H1 (cell line): Measurements from ENCODE around the gene FCRL4. TPM values are rescaled to one million over a fixed set of nuclear protein-coding genes. Genes with fewer than 3 reads are reported as not detected.

Experiments used
- CTCF ChIA-PET: fragments of 300-600 bp; sonication (Branson Sonifier 250); formaldehyde crosslinking; loops from one replicate; lab custom pipeline; 2021; ENCODE audit not compliant: partially characterized antibody; lab: Charles Lee
- POLR2A ChIA-PET: fragments of 300-600 bp; sonication (Branson Sonifier 250); formaldehyde crosslinking; loops from one replicate; lab custom pipeline; 2021; ENCODE audit warnings: inconsistent platforms; ENCODE audit not compliant: partially characterized antibody; lab: Charles Lee
- DNase-seq, 2 experiments: peaks; one replicate each; pipeline versions ENCODE4 v3.0.0 to v3.0.0-alpha.2; 2010 to 2022; ENCODE audit warnings: low spot score in 2 of 2, low read depth in 1 of 2, mixed read lengths in 1 of 2
- FAIRE-seq: peaks from 2 replicates; lab custom pipeline; 2011; peaks lifted over from hg19 to GRCh38; lab: Jason Lieb, UNC
- H2AFZ ChIP-seq: 2 replicates; pipeline ENCODE4 v1.8.1; 2012; ENCODE audit warnings: low read length, inconsistent platforms
- H2AK5ac ChIP-seq: 2 replicates; pipeline ENCODE4 v1.6.1; 2013; ENCODE audit warnings: low read depth, low read length
- H2BK120ac ChIP-seq: replicated peaks from 2 replicates; pipeline ENCODE3; 2013; ENCODE audit warnings: low read depth, low read length, inconsistent platforms
- H2BK12ac ChIP-seq: 2 replicates; pipeline ENCODE4 v1.6.1; 2013; ENCODE audit warnings: low read depth, low read length
- H2BK15ac ChIP-seq: 2 replicates; pipeline ENCODE4 v1.6.1; 2013; ENCODE audit warnings: low read length
- H2BK20ac ChIP-seq: 2 replicates; pipeline ENCODE4 v1.6.1; 2013; ENCODE audit warnings: low read length
- H2BK5ac ChIP-seq: 2 replicates; pipeline ENCODE4 v1.6.1; 2013; ENCODE audit warnings: low read depth, low read length
- H3K14ac ChIP-seq: 2 replicates; pipeline ENCODE4 v1.6.1; 2013; ENCODE audit warnings: inconsistent platforms; ENCODE audit not compliant: insufficient read length
- H3K18ac ChIP-seq: 2 replicates; pipeline ENCODE4 v1.6.1; 2013; ENCODE audit warnings: low read length; ENCODE audit errors: extremely low read depth
- H3K23ac ChIP-seq: 2 replicates; pipeline ENCODE4 v1.6.1; 2013; ENCODE audit warnings: inconsistent platforms; ENCODE audit not compliant: insufficient read length
- H3K23me2 ChIP-seq: 2 replicates; pipeline ENCODE4 v1.6.1; 2013; ENCODE audit warnings: low read depth, low read length
- H3K27ac ChIP-seq: 2 replicates; pipeline ENCODE4 v1.6.1; 2011; ENCODE audit warnings: low read depth, low read length, inconsistent platforms
- H3K27me3 ChIP-seq, 4 experiments: replicated peaks in 1 of 4; 1 replicate in 1 of 4; 2 replicates in 3 of 4; pipeline versions ENCODE4 v1.6.1 to v1.8.1; 2011 to 2013; ENCODE audit warnings: low read length in 3 of 4, mild to moderate bottlenecking in 3 of 4, inconsistent platforms in 2 of 4, mixed read lengths in 2 of 4, moderate library complexity in 1 of 4; ENCODE audit not compliant: control insufficient read depth in 3 of 4, insufficient read depth in 3 of 4; ENCODE audit errors: extremely low read depth in 1 of 4
- H3K36me3 ChIP-seq, 4 experiments: 2 replicates each; pipeline versions ENCODE4 v1.6.1 to v1.8.1; 2011 to 2013; ENCODE audit warnings: mild to moderate bottlenecking in 4 of 4, low read length in 3 of 4, moderate library complexity in 2 of 4, control low read depth in 1 of 4, inconsistent platforms in 1 of 4; ENCODE audit not compliant: insufficient read depth in 4 of 4, control insufficient read depth in 2 of 4
- H3K4ac ChIP-seq: replicated peaks from 2 replicates; pipeline ENCODE3; 2013; ENCODE audit warnings: low read length, low read depth, mixed read lengths, inconsistent platforms; ENCODE audit not compliant: insufficient read length
- H3K4me1 ChIP-seq, 4 experiments: replicated peaks in 1 of 4; 1 replicate in 1 of 4; 2 replicates in 3 of 4; pipeline versions ENCODE4 v1.6.1 to v1.8.1; 2011 to 2013; ENCODE audit warnings: low read length in 3 of 4, inconsistent platforms in 2 of 4, mixed read lengths in 1 of 4; ENCODE audit not compliant: insufficient read depth in 4 of 4, control insufficient read depth in 3 of 4
- H3K4me2 ChIP-seq, 2 experiments: 2 replicates each; pipeline versions ENCODE4 v1.6.1 to v1.8.1; 2011 to 2013; ENCODE audit warnings: low read depth in 2 of 2, low read length in 2 of 2, control low read depth in 1 of 2, inconsistent platforms in 1 of 2, mild to moderate bottlenecking in 1 of 2; ENCODE audit not compliant: insufficient read depth in 1 of 2
- H3K4me3 ChIP-seq, 4 experiments: fragments of 200-600, 300-600 bp in 1 of 4; sonication (generic), shearing (Covaris generic), sonication (Bioruptor Twin) in 1 of 4; 2 replicates each; pipeline versions ENCODE4 v1.5.1 to v1.8.1; 2011 to 2016; ENCODE audit warnings: low read length in 4 of 4, low read depth in 3 of 4, control low read depth in 2 of 4, inconsistent platforms in 2 of 4, mild to moderate bottlenecking in 2 of 4, mixed read lengths in 1 of 4, moderate library complexity in 1 of 4; ENCODE audit not compliant: insufficient read depth in 2 of 4; ENCODE audit errors: extremely low read depth in 1 of 4
- H3K56ac ChIP-seq: replicated peaks from 2 replicates; pipeline ENCODE3; 2013; ENCODE audit warnings: low read depth, mild to moderate bottlenecking, mixed read lengths, low read length, inconsistent platforms; ENCODE audit not compliant: insufficient read length
- H3K79me1 ChIP-seq: 2 replicates; pipeline ENCODE4 v1.6.1; 2013; ENCODE audit warnings: low read depth, low read length, control low read depth
- H3K79me2 ChIP-seq, 2 experiments: 2 replicates each; pipeline versions ENCODE4 v1.6.1 to v1.8.1; 2012 to 2013; ENCODE audit warnings: low read length in 2 of 2, mild to moderate bottlenecking in 2 of 2, inconsistent platforms in 1 of 2; ENCODE audit not compliant: insufficient read depth in 2 of 2, control insufficient read depth in 1 of 2
- H3K9ac ChIP-seq, 4 experiments: replicated peaks in 1 of 4; 1 replicate in 1 of 4; 2 replicates in 3 of 4; pipeline versions ENCODE4 v1.6.1 to v1.8.1; 2011 to 2013; ENCODE audit warnings: low read depth in 3 of 4, low read length in 3 of 4, control low read depth in 2 of 4, mild to moderate bottlenecking in 2 of 4, moderate library complexity in 2 of 4, inconsistent platforms in 1 of 4; ENCODE audit errors: extremely low read depth in 1 of 4
- H3K9me3 ChIP-seq, 2 experiments: 2 replicates each; pipeline versions ENCODE4 v1.6.1 to v1.8.1; 2012 to 2013; ENCODE audit warnings: mild to moderate bottlenecking in 2 of 2, moderate library complexity in 2 of 2, control low read depth in 1 of 2, inconsistent platforms in 1 of 2, low read depth in 1 of 2, low read length in 1 of 2, mixed read lengths in 1 of 2; ENCODE audit not compliant: insufficient read depth in 2 of 2
- H4K20me1 ChIP-seq, 2 experiments: replicated peaks in 1 of 2; 2 replicates each; pipeline versions ENCODE3 to v1.8.1; 2011 to 2013; ENCODE audit warnings: inconsistent platforms in 2 of 2, low read length in 2 of 2, mild to moderate bottlenecking in 1 of 2; ENCODE audit not compliant: insufficient read depth in 2 of 2, control insufficient read depth in 1 of 2
- H4K5ac ChIP-seq: 2 replicates; pipeline ENCODE4 v1.6.1; 2013; ENCODE audit warnings: low read length, low read depth, mixed read lengths, inconsistent platforms; ENCODE audit not compliant: insufficient read length
- H4K8ac ChIP-seq: 2 replicates; pipeline ENCODE4 v1.8.0; 2013; ENCODE audit warnings: mild to moderate bottlenecking, moderate library complexity, low read length, inconsistent platforms; ENCODE audit not compliant: insufficient read depth; ENCODE audit errors: extremely low read depth
- H4K91ac ChIP-seq: replicated peaks from 2 replicates; pipeline ENCODE3; 2013; ENCODE audit warnings: low read length, mixed read lengths, inconsistent platforms; ENCODE audit not compliant: insufficient read length
- BCL11A ChIP-seq, 2 experiments: IDR thresholded peaks; one replicate each; pipeline ENCODE4 v1.6.1; 2011; ENCODE audit warnings: low read depth in 2 of 2, low read length in 2 of 2, mild to moderate bottlenecking in 2 of 2
- BRCA1 ChIP-seq: IDR thresholded peaks from 2 replicates; pipeline ENCODE4 v1.6.1; 2012; ENCODE audit warnings: low read depth, low read length, improper control_type of control experiment
- CBX8 ChIP-seq: fragments of 300-800, 300-1000 bp; sonication (generic); IDR thresholded peaks from 2 replicates; pipeline ENCODE4 v1.7.1; 2016; ENCODE audit warnings: low read depth, low read length, borderline replicate concordance
- CEBPB ChIP-seq: IDR thresholded peaks from 2 replicates; pipeline ENCODE4 v1.6.1; 2012; ENCODE audit warnings: low read depth, low read length
- CHD1 ChIP-seq: IDR thresholded peaks from 2 replicates; pipeline ENCODE4 v1.6.1; 2012; ENCODE audit warnings: low read depth, low read length, improper control_type of control experiment
- NRF1 ChIP-seq: IDR thresholded peaks from 2 replicates; pipeline ENCODE4 v1.6.1; 2011; ENCODE audit warnings: mild to moderate bottlenecking, low read depth, low read length, improper control_type of control experiment
- SIN3A ChIP-seq, 2 experiments: IDR thresholded peaks in 1 of 2; conservative IDR thresholded peaks in 1 of 2; 2 replicates each; pipeline ENCODE4 v1.6.1; 2011 to 2012; ENCODE audit warnings: low read length in 2 of 2, improper control_type of control experiment in 1 of 2, low read depth in 1 of 2, mild to moderate bottlenecking in 1 of 2
- SIX5 ChIP-seq: IDR thresholded peaks from 2 replicates; pipeline ENCODE4 v1.6.1; 2011; ENCODE audit warnings: mild to moderate bottlenecking, low read depth, low read length
- SRF ChIP-seq: IDR thresholded peaks from 2 replicates; pipeline ENCODE4 v1.6.1; 2011; ENCODE audit warnings: mild to moderate bottlenecking, low read depth, low read length, moderate library complexity
- SUZ12 ChIP-seq: fragments of 200-600 bp; sonication (generic); IDR thresholded peaks from 2 replicates; pipeline ENCODE4 v1.6.1; 2012; ENCODE audit warnings: mild to moderate bottlenecking, inconsistent platforms, low read length, moderate library complexity, mixed read lengths
- TBP ChIP-seq: IDR thresholded peaks from 2 replicates; pipeline ENCODE4 v1.6.1; 2011; ENCODE audit warnings: low read depth, low read length, improper control_type of control experiment
- polyA plus RNA-seq, 7 experiments: library from polyadenylated mRNA; depleted of rRNA in 3 of 7; stranded (reverse) in 5 of 7; unstranded in 2 of 7; fragments of >200 nt in 5 of 7; fragments of 200-250 nt in 2 of 7; gene quantifications; 1 replicate in 5 of 7; 2 replicates in 1 of 7; 4 replicates in 1 of 7; pipeline versions ENCODE4 v1.2.1 to v1.2.3, GENCODE V29; 2011 to 2013; ENCODE audit warnings: missing spikeins in 2 of 7, mixed read lengths in 2 of 7
- total RNA-seq: library from RNA; stranded (reverse); fragmentation: NEBNext Ultra II Directional; extraction: Animal tissue kit (Norgen Biotek cat#: 25700); gene quantifications from 2 replicates; pipeline ENCODE4 v1.2.1, GENCODE V29; 2021

Gene FCRL4
- total and polyA plus RNA-seq, 2 of the 8 experiments (the other 6 are each of a cell fraction or from before 2014, with no cell fraction given), result not detected

- H3K9me3 ChIP-seq, result peaks cover 12 to 14% of the 10 kb centered on the region in 2 experiments
- peaks cover 0 to 14% (median 4%) of the 10 kb centered on the region in 4 experiments; a peak in 5 of 7 replicates for H3K4me1 ChIP-seq
- FAIRE-seq (no peak), DNase-seq (no peak)
- 0 out of 2 replicates have a peak overlapping the region, but pooled peaks have one; percentile 34 for H3K18ac ChIP-seq
- peak overlapping the region; percentile 57; the same call in 1 of the 2 replicates for H2BK5ac ChIP-seq
- H3K56ac ChIP-seq, result no peak overlapping the region
- H2BK120ac ChIP-seq, result no peak overlapping the region
- no peaks in the 10 kb centered on the region for H3K79me1 ChIP-seq
- H2BK15ac ChIP-seq, result no peak overlapping the region
- no peaks in the 10 kb centered on the region for H4K20me1 ChIP-seq
- H3K27me3 ChIP-seq, result no peaks in the 10 kb centered on the region
- no peak overlapping the region for H3K9ac ChIP-seq
- no peak overlapping the region for H2AFZ ChIP-seq
- no peak overlapping the region for H2BK20ac ChIP-seq
- peak overlapping the region in 1 of 2 experiments; percentile 55; a peak in 1 of 4 replicates for H3K4me2 ChIP-seq
- no peaks in the 10 kb centered on the region; a peak in 1 of 8 replicates for H3K36me3 ChIP-seq
- CTCF ChIA-PET, result interaction anchor here (0.7 to 1.2 kb wide), 2 partner anchors 13 to 151 kb away, joined by 3 read pairs; partner anchors contain the start of gene FCRL5
- no peak overlapping the region for H3K23ac ChIP-seq
- H3K14ac ChIP-seq, result no peak overlapping the region
- H3K79me2 ChIP-seq, result no peaks in the 10 kb centered on the region
- no peak overlapping the region for H3K4ac ChIP-seq
- H2AK5ac ChIP-seq, result no peak overlapping the region
- no peak overlapping the region for H4K91ac ChIP-seq
- POLR2A ChIA-PET, result no interaction called here
- TF ChIP-seq SUZ12 (no peak), CEBPB (no peak), BCL11A (IDR thresholded peaks at IDR 0.05; ENCODE audit: low read depth in 2 of 2, low read length in 2 of 2) (no peak), TBP (no peak), BRCA1 (no peak), SIX5 (no peak), SRF (no peak), SIN3A (conservative IDR thresholded peaks at IDR 0.05 in 1 of 2, IDR thresholded peaks at IDR 0.05 in 1 of 2; ENCODE audit: low read depth in 1 of 2, low read length in 2 of 2) (no peak), CHD1 (no peak), CBX8 (no peak), NRF1 (no peak)
- H3K4me3 ChIP-seq, result peak overlapping the region in 1 of 4 experiments; percentile 34; a peak in 1 of 8 replicates
- no peak overlapping the region for H4K8ac ChIP-seq
- no peaks in the 10 kb centered on the region for H3K23me2 ChIP-seq
- no peak overlapping the region for H4K5ac ChIP-seq
- no peak overlapping the region for H2BK12ac ChIP-seq
- no peak overlapping the region for H3K27ac ChIP-seq
Observed at GRCh38 chr1:157539568-157539967, 58.3 kb downstream of the FCRL4 start.
